SH-SY5Y (cell line): Measurements from ENCODE around the gene CCDC170.

ENCODE experiments used
- GATA2 ChIP-seq: IDR thresholded peaks from 2 replicates; pipeline ENCODE4 v1.6.1; 2011; ENCODE audit warnings: mild to moderate bottlenecking, low read depth, low read length
- GATA3 ChIP-seq: IDR thresholded peaks from 2 replicates; pipeline ENCODE4 v1.6.1; 2011; ENCODE audit warnings: low read depth, mild to moderate bottlenecking, low read length, moderate library complexity

- TF ChIP-seq GATA3: no peak
- TF ChIP-seq GATA2: no peak
Observed at GRCh38 chr6:151451417-151451949, 42.3 kb upstream of the CCDC170 start.
